Progenitor cell of endocrine pancreas (in vitro differentiated cells): ENCODE data around the gene ZNF488. TPM values are rescaled to one million over a fixed set of nuclear protein-coding genes. Genes with fewer than 3 reads are reported as not detected.

Experiments
- DNase-seq: peaks from one replicate; pipeline ENCODE4 v3.0.0; 2021; ENCODE audit warnings: low spot score; ENCODE audit not compliant: unreplicated experiment
- H3K27ac Mint-ChIP-seq: 2 replicates; pipeline ENCODE4 v1.8.0; 2021; ENCODE audit warnings: mild to moderate bottlenecking, moderate library complexity, mixed read lengths
- H3K27me3 Mint-ChIP-seq: 2 replicates; pipeline ENCODE4 v1.8.0; 2021; ENCODE audit warnings: mixed read lengths
- H3K36me3 Mint-ChIP-seq: 2 replicates; pipeline ENCODE4 v1.8.0; 2022; ENCODE audit warnings: mixed read lengths; ENCODE audit not compliant: insufficient read depth
- H3K4me1 Mint-ChIP-seq: 2 replicates; pipeline ENCODE4 v1.8.0; 2021; ENCODE audit warnings: low read depth, mixed read lengths
- H3K4me3 Mint-ChIP-seq: 2 replicates; pipeline ENCODE4 v1.8.0; 2021; ENCODE audit warnings: low read depth, mild to moderate bottlenecking, moderate library complexity, mixed read lengths
- H3K9me3 Mint-ChIP-seq: 2 replicates; pipeline ENCODE4 v1.8.0; 2021; ENCODE audit warnings: low read depth, mixed read lengths
- total RNA-seq: library from RNA; stranded (reverse); gene quantifications from 2 replicates; pipeline ENCODE4 v1.2.1, GENCODE V29; 2021
- TF ChIP-seq, protein P1 (sequence below): fragments of 200-600 bp; sonication (generic); IDR thresholded peaks from one replicate; pipeline ENCODE4 v1.5.0; 2021; ENCODE audit warnings: antibody characterized with exemption, mild to moderate bottlenecking; ENCODE audit not compliant: unreplicated experiment

ZNF488 gene
- total RNA-seq, 1 donor from 2014 or later: 1.0 TPM

DNA sequence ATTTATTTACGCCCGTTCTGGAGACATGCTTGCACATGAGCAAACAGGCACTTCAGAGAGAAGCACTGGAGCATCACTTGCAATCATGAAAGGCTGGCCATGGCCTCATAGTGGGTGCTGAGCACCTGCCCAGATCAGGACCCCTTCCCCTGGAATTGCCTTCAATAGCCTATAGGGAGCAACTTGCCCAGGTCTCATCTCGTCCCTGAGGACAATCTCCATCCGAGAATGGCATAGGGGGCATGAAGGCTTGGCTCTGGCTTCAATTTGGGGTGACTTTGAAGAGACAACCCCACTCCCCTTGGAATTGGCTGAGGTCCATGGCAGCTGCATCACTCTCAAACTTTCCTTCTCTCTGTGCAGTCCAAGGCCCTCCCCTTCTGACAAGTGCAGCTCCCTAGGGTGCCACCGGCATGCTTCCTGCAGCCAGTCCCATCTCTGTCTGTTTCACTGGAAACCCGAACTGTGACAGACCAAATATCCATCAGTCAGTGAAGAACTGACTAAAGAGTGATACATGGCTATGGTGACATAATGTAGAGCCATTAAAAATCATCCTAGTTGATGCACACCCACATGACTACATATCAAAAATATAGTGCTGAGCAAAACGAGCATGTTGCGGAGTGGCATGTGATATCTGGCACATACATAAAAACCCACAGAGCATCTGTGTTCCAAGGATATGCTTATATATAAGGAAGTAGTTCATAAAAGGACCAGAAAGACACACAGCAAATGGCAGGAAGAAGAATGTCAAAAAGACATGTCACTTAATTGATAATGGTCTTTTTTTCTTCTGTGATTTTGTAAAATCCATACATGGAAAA is 49.4 kb downstream of the ZNF488 start:
- no peaks in the 10 kb centered on the region for H3K36me3 Mint-ChIP-seq
- TF ChIP-seq, protein P1, sequence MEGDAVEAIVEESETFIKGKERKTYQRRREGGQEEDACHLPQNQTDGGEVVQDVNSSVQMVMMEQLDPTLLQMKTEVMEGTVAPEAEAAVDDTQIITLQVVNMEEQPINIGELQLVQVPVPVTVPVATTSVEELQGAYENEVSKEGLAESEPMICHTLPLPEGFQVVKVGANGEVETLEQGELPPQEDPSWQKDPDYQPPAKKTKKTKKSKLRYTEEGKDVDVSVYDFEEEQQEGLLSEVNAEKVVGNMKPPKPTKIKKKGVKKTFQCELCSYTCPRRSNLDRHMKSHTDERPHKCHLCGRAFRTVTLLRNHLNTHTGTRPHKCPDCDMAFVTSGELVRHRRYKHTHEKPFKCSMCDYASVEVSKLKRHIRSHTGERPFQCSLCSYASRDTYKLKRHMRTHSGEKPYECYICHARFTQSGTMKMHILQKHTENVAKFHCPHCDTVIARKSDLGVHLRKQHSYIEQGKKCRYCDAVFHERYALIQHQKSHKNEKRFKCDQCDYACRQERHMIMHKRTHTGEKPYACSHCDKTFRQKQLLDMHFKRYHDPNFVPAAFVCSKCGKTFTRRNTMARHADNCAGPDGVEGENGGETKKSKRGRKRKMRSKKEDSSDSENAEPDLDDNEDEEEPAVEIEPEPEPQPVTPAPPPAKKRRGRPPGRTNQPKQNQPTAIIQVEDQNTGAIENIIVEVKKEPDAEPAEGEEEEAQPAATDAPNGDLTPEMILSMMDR: no peak
- no peak overlapping the region for H3K4me3 Mint-ChIP-seq
- H3K27me3 Mint-ChIP-seq: peaks cover 41% of the 10 kb centered on the region
- no peaks in the 10 kb centered on the region for H3K9me3 Mint-ChIP-seq
- no peak overlapping the region for H3K27ac Mint-ChIP-seq
- DNase-seq: no peak
- no peaks in the 10 kb centered on the region for H3K4me1 Mint-ChIP-seq

DNA sequence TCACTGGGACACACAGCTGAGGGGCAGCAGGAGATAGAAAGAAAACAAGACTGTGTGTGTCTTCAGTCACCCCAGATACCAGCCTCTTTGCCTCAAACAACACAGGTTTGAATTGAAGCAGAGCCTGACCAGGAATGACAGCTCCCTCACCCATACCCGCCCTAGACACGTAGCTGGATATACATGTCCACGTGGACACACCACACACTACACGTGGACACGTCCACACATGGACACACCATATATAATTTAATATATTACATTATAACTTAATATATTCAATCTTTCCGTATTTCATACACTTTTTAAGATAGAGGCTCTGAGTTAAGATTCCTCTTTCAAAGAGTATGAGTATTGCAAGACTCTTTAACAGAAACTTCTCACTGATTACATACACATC is 50.6 kb downstream of the ZNF488 start:
- Mint-ChIP-seq H3K27ac (no peak overlapping the region), H3K4me3 (no peak overlapping the region), H3K27me3 (peaks cover 34% of the 10 kb centered on the region), H3K36me3 (no peaks in the 10 kb centered on the region), H3K9me3 (peaks cover under 1% of the 10 kb centered on the region), H3K4me1 (no peaks in the 10 kb centered on the region)
- TF ChIP-seq, protein P1: no peak
- DNase-seq: no peak

DNA sequence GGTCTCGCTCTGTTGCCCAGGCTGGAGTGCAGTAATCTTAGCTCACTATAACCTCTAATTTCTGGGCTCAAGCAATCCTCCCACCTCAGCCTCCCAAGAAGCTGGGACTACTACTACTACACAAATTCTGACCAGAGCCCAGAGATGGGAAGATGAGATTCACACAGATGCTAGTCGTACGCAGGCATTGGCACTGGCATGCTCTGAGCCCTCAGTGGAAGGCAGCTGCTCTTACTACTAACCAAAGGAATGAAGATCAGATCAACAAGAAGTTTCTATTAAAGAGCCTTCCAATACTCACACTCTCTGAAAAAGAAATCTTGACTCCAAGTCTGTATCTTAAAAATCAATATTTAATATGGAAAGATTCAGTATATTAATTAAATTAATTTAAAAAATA is 51.1 kb downstream of the ZNF488 start:
- Mint-ChIP-seq H3K36me3 (no peaks in the 10 kb centered on the region), H3K4me3 (no peak overlapping the region), H3K9me3 (peaks cover 7% of the 10 kb centered on the region), H3K27ac (no peak overlapping the region), H3K4me1 (no peaks in the 10 kb centered on the region), H3K27me3 (peaks cover 34% of the 10 kb centered on the region)
- TF ChIP-seq, protein P1: no peak
- DNase-seq: no peak

DNA sequence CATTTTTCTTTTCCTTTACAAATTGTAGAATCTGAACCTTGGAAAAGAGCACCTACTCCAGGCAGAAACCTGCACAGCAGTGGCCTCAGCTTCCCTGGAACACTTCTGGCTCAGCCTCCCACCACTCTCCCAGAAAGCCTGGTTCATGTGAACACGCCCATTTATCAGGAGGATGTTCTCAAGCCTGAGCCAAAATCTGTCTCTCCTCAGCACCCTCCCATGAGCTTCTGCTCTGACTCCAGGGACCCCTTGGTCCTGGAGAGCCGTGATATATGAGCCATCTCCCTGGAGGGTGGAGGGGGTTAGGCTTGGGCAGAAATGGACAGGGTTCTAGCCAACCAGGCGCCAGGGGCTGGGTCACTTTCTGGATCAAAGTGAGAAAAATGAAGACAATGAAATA is 51.7 kb downstream of the ZNF488 start:
- Mint-ChIP-seq H3K9me3 (peaks cover 10% of the 10 kb centered on the region), H3K4me1 (no peaks in the 10 kb centered on the region), H3K27ac (no peak overlapping the region), H3K36me3 (no peaks in the 10 kb centered on the region), H3K4me3 (no peak overlapping the region), H3K27me3 (peaks cover 34% of the 10 kb centered on the region)
- TF ChIP-seq, protein P1: no peak
- no peak for DNase-seq

DNA sequence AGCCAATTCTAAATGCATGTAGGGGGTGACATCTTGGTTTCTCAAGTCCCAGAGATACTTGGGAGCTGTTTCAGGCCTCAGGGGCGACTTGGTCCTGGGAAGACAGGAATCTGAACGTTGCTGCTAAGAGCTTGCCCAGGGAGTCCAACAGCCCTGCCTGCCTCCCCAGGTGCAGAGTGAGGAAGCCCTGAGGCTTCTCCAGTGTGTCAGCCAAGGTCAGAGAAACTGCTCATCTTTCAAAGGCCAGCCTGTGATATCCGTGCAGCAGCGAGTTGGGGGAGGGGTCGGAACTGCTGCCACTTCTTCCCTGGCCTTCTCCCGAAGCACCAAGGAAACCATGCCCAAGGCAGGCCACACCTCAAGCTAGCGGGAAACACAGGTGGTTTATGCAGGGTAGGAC is 52.1 kb downstream of the ZNF488 start:
- no peak for DNase-seq
- Mint-ChIP-seq H3K4me1 (no peaks in the 10 kb centered on the region), H3K4me3 (no peak overlapping the region), H3K9me3 (peaks cover 10% of the 10 kb centered on the region), H3K36me3 (no peaks in the 10 kb centered on the region), H3K27ac (no peak overlapping the region), H3K27me3 (peaks cover 31% of the 10 kb centered on the region)
- TF ChIP-seq, protein P1: no peak
